Calu3 (cell line): Measurements from ENCODE around the gene THAP12. TPM values are rescaled to one million over a fixed set of nuclear protein-coding genes. Genes with fewer than 3 reads are reported as not detected.

Experiments
- BruUV-seq: library from RNA; stranded (reverse); fragments of 400-500 nt; replicated peaks from 2 replicates; lab custom pipeline; 2021; lab: Mats Ljungman, UMichigan
- CTCF ChIA-PET: fragments of 300-600 bp; sonication (Branson Sonifier 250); formaldehyde crosslinking; loops from one replicate; lab custom pipeline; 2022; ENCODE audit warnings: antibody characterized with exemption; lab: Charles Lee
- DNase-seq: peaks from one replicate; pipeline ENCODE4 v3.0.0; 2022
- H3K27ac Mint-ChIP-seq: one replicate; pipeline ENCODE4 v1.8.0; 2022; ENCODE audit warnings: mixed read lengths; ENCODE audit not compliant: unreplicated experiment
- H3K27me3 Mint-ChIP-seq: one replicate; pipeline ENCODE4 v1.8.0; 2022; ENCODE audit warnings: mixed read lengths; ENCODE audit not compliant: unreplicated experiment
- H3K36me3 Mint-ChIP-seq: one replicate; pipeline ENCODE4 v1.8.0; 2022; ENCODE audit warnings: mild to moderate bottlenecking, moderate library complexity, mixed read lengths; ENCODE audit not compliant: insufficient read depth, unreplicated experiment
- H3K4me1 Mint-ChIP-seq: one replicate; pipeline ENCODE4 v1.8.0; 2022; ENCODE audit warnings: mild to moderate bottlenecking, low read depth, mixed read lengths; ENCODE audit not compliant: unreplicated experiment
- H3K4me3 Mint-ChIP-seq: one replicate; pipeline ENCODE4 v1.8.0; 2022; ENCODE audit warnings: mild to moderate bottlenecking, low read depth, moderate library complexity, mixed read lengths; ENCODE audit not compliant: unreplicated experiment
- H3K9me3 Mint-ChIP-seq: one replicate; pipeline ENCODE4 v1.8.0; 2022; ENCODE audit warnings: low read depth, mixed read lengths; ENCODE audit not compliant: unreplicated experiment
- CTCF ChIP-seq: fragments of 200-600 bp; IDR thresholded peaks from one replicate; pipeline ENCODE4 v1.8.0; 2022; ENCODE audit warnings: antibody characterized with exemption; ENCODE audit not compliant: unreplicated experiment
- intact Hi-C: fragments of 100-400 bp; cut with micrococcal nuclease; formaldehyde crosslinking; loops from one replicate; pipeline ENCODE4 v1.10.0; 2022; ENCODE audit not compliant: unreplicated experiment
- total RNA-seq: library from RNA; stranded (reverse); gene quantifications from 2 replicates; pipeline ENCODE4 v1.2.3, GENCODE V29; 2022

Gene THAP12
- total RNA-seq, 1 experiment from 2014 or later = 49.2 TPM

- BruUV-seq = no TSS peak
- Mint-ChIP-seq H3K9me3 (no peaks in the 10 kb centered on the region), H3K36me3 (no peaks in the 10 kb centered on the region), H3K4me1 (no peaks in the 10 kb centered on the region), H3K27ac (no peak overlapping the region), H3K4me3 (no peak overlapping the region), H3K27me3 (no peaks in the 10 kb centered on the region)
- no peak for DNase-seq
- TF ChIP-seq CTCF = no peak
- intact Hi-C loops = no loop called here
- CTCF ChIA-PET = no interaction called here
These were observed 13.5 kb upstream of the THAP12 start for GRCh38 chr11:76394411-76394810.

GRCh38 chr11:76392870-76393269, 11.9 kb upstream of the THAP12 start:
- BruUV-seq = no TSS peak

GRCh38 chr11:76391811-76392475, 11.0 kb upstream of the THAP12 start:
- H3K9me3 Mint-ChIP-seq = no peaks in the 10 kb centered on the region
- no peak for DNase-seq
- H3K4me3 Mint-ChIP-seq = no peak overlapping the region
- TF ChIP-seq CTCF = no peak
- no peaks in the 10 kb centered on the region for H3K36me3 Mint-ChIP-seq
- intact Hi-C loops = no loop called here
- H3K4me1 Mint-ChIP-seq = no peaks in the 10 kb centered on the region
- CTCF ChIA-PET = no interaction called here
- no peaks in the 10 kb centered on the region for H3K27me3 Mint-ChIP-seq
- no TSS peak for BruUV-seq
- no peak overlapping the region for H3K27ac Mint-ChIP-seq

More at GRCh38 chr11:76392870-76393269, 11.9 kb upstream of the THAP12 start:
- DNase-seq = no peak
- no peaks in the 10 kb centered on the region for H3K4me1 Mint-ChIP-seq
- CTCF ChIA-PET = no interaction called here
- no peak for TF ChIP-seq CTCF
- no peaks in the 10 kb centered on the region for H3K9me3 Mint-ChIP-seq
- no peaks in the 10 kb centered on the region for H3K36me3 Mint-ChIP-seq
- no peaks in the 10 kb centered on the region for H3K27me3 Mint-ChIP-seq
- H3K4me3 Mint-ChIP-seq = no peak overlapping the region
- H3K27ac Mint-ChIP-seq = no peak overlapping the region
- intact Hi-C loops = no loop called here

DNA sequence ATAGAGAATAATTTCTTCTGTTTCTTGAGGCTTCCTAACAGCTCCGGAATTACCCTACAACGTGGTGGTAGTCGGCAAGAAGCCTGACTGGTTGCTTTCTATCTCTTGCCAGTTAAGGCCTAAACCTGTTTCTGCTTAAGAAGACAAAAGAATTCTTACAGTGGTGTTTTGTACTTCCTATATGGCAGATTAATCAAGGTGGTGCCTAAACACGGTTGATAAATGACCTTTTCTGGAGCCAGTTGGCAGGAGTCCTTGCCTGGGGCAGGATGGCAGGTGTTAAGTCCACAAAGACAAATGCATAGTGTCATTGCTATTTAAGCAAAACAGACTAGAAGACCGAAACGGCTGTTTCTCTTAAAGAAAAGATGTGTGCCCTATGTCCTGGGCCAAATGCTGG, 10.1 kb upstream of the THAP12 start:
- intact Hi-C loops = no loop called here
- no peaks in the 10 kb centered on the region for H3K27me3 Mint-ChIP-seq
- H3K27ac Mint-ChIP-seq = no peak overlapping the region
- H3K4me3 Mint-ChIP-seq = no peak overlapping the region
- no TSS peak for BruUV-seq
- no peaks in the 10 kb centered on the region for H3K9me3 Mint-ChIP-seq
- DNase-seq = no peak
- TF ChIP-seq CTCF = no peak
- CTCF ChIA-PET = no interaction called here
- no peaks in the 10 kb centered on the region for H3K4me1 Mint-ChIP-seq
- no peaks in the 10 kb centered on the region for H3K36me3 Mint-ChIP-seq
